H7 (cell line): Measurements from ENCODE around the gene MUC22. TPM values are rescaled to one million over a fixed set of nuclear protein-coding genes. Genes with fewer than 3 reads are reported as not detected.
"Not testable (repeated sequence)": the region's sequence is repeated elsewhere in the genome, so short reads cannot be mapped to it uniquely, and the experiment has no call there.

Source experiments
- DNase-seq: peaks from one replicate; pipeline ENCODE4 v3.0.0; 2012
- H3K27me3 ChIP-seq: 2 replicates; pipeline ENCODE4 v1.6.0; 2011; ENCODE audit warnings: mild to moderate bottlenecking, low read length; ENCODE audit not compliant: control insufficient read depth, insufficient read depth
- H3K36me3 ChIP-seq: replicated peaks from 2 replicates; pipeline ENCODE4 v1.5.1; 2011; ENCODE audit warnings: low read length; ENCODE audit not compliant: control insufficient read depth, insufficient read depth
- H3K4me3 ChIP-seq: 2 replicates; pipeline ENCODE4 v1.5.1; 2011; ENCODE audit warnings: low read depth, mild to moderate bottlenecking, control low read depth, low read length, moderate library complexity; ENCODE audit not compliant: insufficient read depth
- total RNA-seq: library from RNA; depleted of rRNA; stranded (reverse); fragments of >200 nt; shearing (Covaris generic); gene quantifications from 2 replicates; pipeline ENCODE4 v1.2.3, GENCODE V29; 2014

The MUC22 gene
- total RNA-seq, 1 experiment from 2014 or later: not detected

DNA sequence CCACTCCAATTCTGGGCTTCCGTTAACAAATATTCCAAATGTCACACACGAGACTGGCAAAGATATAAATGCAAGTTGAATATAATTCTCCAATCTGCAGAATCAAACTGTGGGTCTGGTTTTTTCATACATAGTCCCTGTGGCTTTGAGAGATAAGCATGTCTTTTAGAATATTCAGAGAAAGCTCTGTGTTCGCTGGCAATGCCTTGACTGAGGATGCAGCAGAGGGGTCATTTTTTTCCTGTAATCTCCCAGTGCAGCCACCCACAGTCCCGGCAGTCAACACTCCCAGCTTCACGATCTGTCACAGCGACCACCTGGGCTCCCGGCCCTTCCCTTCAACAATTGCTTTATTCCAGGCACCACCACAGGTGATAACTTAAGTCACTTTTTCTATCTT lies 30.5 kb downstream of the MUC22 start:
- no peak overlapping the region for H3K4me3 ChIP-seq
- no peak for DNase-seq
- H3K36me3 ChIP-seq: no peaks in the 10 kb centered on the region
- H3K27me3 ChIP-seq: no peaks in the 10 kb centered on the region

DNA sequence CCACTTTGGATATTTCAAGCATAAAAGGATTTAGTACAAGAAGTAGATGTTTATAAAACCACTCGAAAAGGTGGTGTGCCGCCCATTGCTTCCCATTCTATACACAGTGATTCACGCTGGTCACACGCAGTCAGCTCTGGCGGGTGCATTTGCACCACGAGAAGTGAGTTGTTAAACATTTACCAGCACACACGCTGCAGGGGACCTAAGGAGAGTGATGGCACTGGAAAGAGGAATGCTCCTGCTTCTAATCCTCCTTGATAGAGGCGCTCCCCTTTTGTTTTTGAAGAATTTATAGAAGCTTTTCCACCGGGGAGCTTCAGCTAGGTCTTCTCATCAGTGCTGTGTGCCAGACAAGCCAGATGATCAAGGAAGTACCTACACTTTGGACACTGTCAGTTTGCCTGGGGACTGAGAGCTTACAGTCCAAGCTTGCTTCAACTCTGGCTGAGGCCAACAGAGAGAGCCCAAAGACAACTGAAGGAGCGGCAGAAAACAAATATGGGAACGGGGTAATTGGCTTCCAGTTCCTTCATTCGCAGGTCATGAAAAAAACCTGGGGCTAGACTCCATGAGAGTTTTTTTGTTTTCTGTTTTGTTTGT lies 31.2 kb downstream of the MUC22 start:
- no peaks in the 10 kb centered on the region for H3K36me3 ChIP-seq
- H3K27me3 ChIP-seq: no peaks in the 10 kb centered on the region
- DNase-seq: no peak
- no peak overlapping the region for H3K4me3 ChIP-seq

- Histone ChIP-seq H3K27me3 (no peaks in the 10 kb centered on the region), H3K4me3 (no peak overlapping the region), H3K36me3 (no peaks in the 10 kb centered on the region)
- DNase-seq: peak; percentile 81
These were observed 32.5 kb downstream of the MUC22 start for GRCh38 chr6:31042806-31043205.

- DNase-seq: no peak
- H3K4me3 ChIP-seq: no peak overlapping the region
These were observed 37.8 kb downstream of the MUC22 start for GRCh38 chr6:31048099-31048498.

GRCh38 chr6:31049518-31049917 lies 39.2 kb downstream of the MUC22 start:
- H3K27me3 ChIP-seq: no peaks in the 10 kb centered on the region
- no peaks in the 10 kb centered on the region for H3K36me3 ChIP-seq
- no peak for DNase-seq
- H3K4me3 ChIP-seq: no peak overlapping the region

More at GRCh38 chr6:31048099-31048498, 37.8 kb downstream of the MUC22 start:
- Histone ChIP-seq H3K27me3 (no peaks in the 10 kb centered on the region), H3K36me3 (no peaks in the 10 kb centered on the region)

DNA sequence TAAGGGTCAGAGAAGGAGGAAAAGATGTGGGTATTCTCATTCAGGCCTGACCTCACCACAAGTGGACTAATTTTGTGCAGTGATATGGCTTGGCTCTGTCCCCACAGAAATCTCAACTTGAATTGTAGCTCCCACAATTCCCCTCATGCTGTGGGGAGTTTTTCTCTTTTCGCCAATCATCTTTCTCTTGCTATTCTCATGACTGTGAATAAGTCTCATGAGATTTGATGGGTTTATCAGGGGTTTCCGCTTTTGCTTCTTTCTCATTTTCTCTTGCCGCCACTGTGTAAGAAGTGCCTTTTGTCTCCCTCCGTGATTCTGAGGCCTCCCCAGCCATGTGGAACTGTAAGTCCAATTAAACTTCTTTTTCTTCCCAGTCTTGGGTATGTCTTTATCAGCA lies 42.9 kb downstream of the MUC22 start:
- not testable (repeated sequence) for H3K36me3 ChIP-seq, H3K27me3 ChIP-seq, H3K4me3 ChIP-seq, DNase-seq

DNA sequence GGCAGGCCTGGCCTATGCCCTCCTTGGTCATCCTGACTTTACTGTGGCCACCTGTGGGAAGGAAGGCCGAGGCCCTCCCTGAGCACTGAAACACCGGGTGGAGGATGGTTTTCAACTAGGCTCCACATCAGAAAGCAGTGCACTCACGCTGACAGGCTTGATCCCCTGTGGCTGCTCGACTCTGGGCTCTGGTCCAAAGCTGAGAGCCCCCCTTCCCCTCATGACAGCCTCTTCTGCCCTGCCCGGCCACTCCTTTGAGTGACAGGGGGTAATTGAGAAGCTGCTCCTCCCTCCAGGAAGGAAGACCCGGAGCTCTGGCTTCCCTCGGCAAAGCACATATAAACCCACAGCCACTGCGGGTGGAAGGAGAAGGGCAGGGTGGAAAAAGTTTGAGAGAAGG lies 43.6 kb downstream of the MUC22 start:
- H3K27me3 ChIP-seq: no peaks in the 10 kb centered on the region
- H3K36me3 ChIP-seq: no peaks in the 10 kb centered on the region
- DNase-seq: no peak
- H3K4me3 ChIP-seq: no peak overlapping the region

DNA sequence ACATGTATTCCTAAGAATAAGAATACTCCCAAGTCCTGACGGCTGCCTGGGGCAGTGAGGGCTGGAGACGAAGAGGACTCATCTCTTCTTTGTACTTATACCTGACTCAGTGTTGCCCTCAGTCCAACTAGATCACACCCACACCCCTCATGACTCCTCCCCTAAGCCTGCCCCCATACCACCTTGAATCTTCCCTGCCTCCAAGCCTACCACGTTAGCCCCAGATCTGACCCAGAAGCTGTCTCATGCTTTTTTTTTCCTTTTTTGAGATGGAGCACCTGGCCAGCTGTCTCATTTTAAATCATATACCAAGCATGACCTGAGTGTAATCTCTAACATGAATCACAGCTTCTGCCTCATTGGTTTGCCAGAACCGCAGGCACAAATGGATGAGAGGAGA lies 45.2 kb downstream of the MUC22 start:
- Histone ChIP-seq H3K36me3 (no peaks in the 10 kb centered on the region), H3K27me3 (no peaks in the 10 kb centered on the region), H3K4me3 (no peak overlapping the region)
- DNase-seq: no peak

DNA sequence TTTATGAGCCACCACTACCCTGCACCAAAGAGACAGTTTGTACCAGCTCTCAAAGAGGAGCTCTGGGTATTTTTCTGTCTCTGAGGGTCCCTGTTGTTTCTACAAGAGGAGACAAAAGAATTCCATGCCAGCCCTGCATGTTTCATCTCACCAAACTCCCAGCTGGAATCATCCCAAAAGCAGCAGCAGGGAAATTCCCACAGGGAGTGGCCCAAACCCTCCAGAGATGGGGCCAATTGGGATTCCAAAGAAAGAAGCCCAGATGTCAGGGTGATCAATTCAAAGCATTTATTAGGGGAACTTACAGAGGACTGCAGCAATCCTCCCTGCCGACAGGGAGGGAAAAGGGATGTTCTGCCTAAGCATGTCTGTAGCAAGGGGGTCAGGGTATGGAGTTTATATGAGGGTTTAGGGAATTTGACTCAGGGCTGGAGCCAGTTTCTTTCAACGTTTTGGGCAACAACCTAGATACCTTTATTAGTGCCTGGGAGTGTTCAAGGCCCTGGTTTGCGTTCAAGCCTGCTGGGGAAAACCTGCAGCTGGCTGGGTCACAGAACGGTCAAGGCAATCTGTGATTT lies 47.2 kb downstream of the MUC22 start:
- Histone ChIP-seq H3K4me3 (no peak overlapping the region), H3K27me3 (no peaks in the 10 kb centered on the region), H3K36me3 (no peaks in the 10 kb centered on the region)
- peak; percentile 37 for DNase-seq

DNA sequence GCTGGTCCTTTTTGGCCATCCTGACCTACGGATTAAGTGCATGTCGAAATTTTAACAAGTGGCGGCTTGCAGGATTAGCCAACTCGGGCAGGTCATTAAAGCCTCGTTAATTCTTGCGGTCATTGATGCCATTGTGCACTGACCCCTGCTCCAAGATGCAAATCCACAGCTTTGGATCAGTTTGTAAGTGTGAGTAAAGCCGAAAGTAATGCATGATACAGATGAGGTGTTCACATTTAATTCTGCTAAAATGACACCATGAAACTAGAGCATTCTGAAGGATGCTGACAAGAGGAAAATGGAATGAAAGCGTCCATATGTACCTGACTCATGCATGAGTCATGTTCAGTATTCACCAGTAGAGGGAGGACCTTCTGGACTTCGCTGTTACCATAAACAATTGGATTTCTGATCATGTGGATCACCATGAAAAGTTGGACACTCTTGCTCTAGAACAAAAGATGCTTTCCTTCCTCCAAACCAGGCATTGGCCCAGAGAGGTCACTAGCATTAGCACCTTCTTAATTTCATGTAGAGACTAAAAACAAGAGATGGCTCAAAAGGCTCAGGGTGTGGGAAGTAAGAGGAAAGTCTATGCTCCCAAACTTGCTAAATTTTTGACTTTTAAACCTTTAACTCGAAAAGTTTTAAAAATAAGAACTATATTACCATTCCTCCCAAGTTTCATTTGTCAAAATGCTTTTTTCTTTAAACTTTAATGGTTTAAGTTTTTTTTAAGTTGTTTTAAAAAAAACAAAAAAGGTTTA lies 48.0 kb downstream of the MUC22 start:
- H3K36me3 ChIP-seq: no peaks in the 10 kb centered on the region
- no peaks in the 10 kb centered on the region for H3K27me3 ChIP-seq
- H3K4me3 ChIP-seq: no peak overlapping the region
- no peak for DNase-seq

- DNase-seq: no peak
- H3K4me3 ChIP-seq: no peak overlapping the region
- H3K36me3 ChIP-seq: no peaks in the 10 kb centered on the region
- no peaks in the 10 kb centered on the region for H3K27me3 ChIP-seq
These were observed 49.9 kb downstream of the MUC22 start for GRCh38 chr6:31060145-31060544.

DNA sequence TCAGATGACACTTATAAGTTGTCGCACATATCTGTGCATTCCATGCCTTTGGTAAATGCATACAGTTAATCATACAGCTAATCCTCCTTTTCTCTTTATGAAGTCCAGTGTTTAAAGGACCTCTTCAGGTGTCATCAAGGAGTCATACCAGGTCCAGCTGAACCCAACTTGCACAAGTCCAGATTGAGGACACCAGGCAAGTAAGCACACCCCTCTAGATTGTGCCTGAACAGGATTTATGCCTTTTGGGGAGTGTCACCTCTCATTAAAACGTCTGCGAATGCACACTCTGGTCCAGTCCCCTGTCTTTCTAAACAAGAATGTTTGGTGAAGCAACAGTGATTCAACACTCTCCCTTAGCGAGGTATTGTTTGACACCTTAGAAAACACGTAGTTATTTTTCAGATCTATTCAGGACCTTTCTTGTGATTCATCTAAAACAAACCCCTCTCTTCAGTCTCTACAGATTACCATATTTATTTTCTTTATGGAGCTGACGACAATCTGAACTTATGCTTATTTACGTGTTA lies 53.7 kb downstream of the MUC22 start:
- no peak for DNase-seq
- H3K4me3 ChIP-seq: no peak overlapping the region
- no peaks in the 10 kb centered on the region for H3K36me3 ChIP-seq

DNA sequence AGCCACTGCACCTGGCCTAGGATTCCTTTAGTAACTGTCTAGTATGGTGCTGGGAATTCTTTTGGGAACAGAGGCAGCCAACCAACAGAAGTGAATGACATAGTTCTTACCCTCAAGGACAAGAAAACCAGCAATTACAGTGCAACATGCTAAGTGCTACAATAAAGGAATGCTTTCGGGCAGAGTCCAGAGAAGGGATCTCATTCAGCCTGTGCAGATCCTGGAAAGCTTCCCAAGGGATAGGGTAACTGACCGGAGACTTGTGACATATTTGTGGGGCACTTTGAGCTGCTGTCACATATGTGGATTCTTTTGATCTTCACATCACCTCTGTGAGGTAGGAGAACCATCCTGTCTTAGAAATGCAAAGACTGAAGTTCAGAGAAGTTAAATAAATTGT lies 55.3 kb downstream of the MUC22 start:
- no peak for DNase-seq
- no peaks in the 10 kb centered on the region for H3K27me3 ChIP-seq
- H3K4me3 ChIP-seq: no peak overlapping the region
- H3K36me3 ChIP-seq: no peaks in the 10 kb centered on the region

More for the DNA sequence above, 53.7 kb downstream of the MUC22 start:
- H3K27me3 ChIP-seq: no peaks in the 10 kb centered on the region

- not testable (repeated sequence) for H3K36me3 ChIP-seq, H3K4me3 ChIP-seq, DNase-seq, H3K27me3 ChIP-seq
These were observed 56.8 kb downstream of the MUC22 start for GRCh38 chr6:31067028-31067427.
